ENCODE data around the gene ULK3. TPM values are rescaled to one million over a fixed set of nuclear protein-coding genes. Genes with fewer than 3 reads are reported as not detected.

ULK3 gene
- total and polyA plus RNA-seq, 2 experiments from 2014 or later, result 40.4 to 45.7 TPM

DNA sequence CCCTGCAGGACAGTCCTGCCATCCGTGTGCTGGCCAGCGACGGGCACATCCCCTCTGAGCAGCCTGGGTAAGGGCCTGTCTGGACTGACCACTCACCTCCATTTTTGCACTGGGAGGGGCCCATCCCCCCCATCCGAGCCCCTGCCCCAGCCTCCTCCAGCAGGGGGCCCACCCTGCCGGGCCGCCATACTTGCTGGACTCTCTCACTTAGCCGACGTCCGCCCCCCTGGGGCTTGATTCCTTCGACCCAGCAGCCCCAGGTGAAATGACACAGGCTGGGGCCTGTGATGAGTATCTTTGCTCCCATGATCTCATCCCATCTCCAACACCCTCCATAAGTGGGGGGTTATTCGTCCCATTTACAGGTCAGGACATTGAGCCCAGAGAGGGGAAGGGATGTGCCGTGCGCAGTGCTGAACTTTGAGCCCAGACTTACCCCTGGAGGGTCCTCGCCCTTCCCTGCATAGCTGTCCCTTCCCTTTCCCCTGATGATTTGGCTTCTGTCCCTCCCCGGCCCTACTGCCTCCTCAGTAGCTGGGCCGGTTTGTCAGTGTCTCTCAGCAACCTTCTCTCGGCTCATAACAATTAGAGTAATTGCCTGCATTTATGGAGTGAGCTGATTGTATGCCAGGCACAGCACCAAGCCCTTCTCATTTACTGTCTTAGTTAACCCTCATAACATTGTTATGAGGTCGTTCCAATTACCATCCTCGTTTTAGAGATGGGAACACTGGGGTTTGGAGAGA is 26.2 kb downstream of the ULK3 start:
- H3K79me2 ChIP-seq, result no peaks in the 10 kb centered on the region
- no peaks in the 10 kb centered on the region for H3K4me1 ChIP-seq (ENCODE audit: insufficient read depth)
- no peak for DNase-seq (ENCODE audit: low spot score)
- no peak overlapping the region for H3K27ac ChIP-seq
- no peak overlapping the region for H3K4me2 ChIP-seq
- no peaks in the 10 kb centered on the region for H3K27me3 ChIP-seq
- no peak overlapping the region for H2AFZ ChIP-seq
- no peaks in the 10 kb centered on the region for H4K20me1 ChIP-seq (ENCODE audit: insufficient read depth, poor library complexity, severe bottlenecking)
- H3K4me3 ChIP-seq, result no peak overlapping the region
- 59% methylated on average over 18 of the region's 19 CpGs for WGBS (ENCODE audit: low lambda C conversion rate, missing lambda C conversion rate)
- no peaks in the 10 kb centered on the region for H3K9me3 ChIP-seq (ENCODE audit: low read depth)
- no peak for TF ChIP-seq EZH2phosphoT487 (IDR thresholded peaks at IDR 0.05; ENCODE audit: low read depth, severe bottlenecking, unreplicated experiment)
- TF ChIP-seq EZH2 (IDR thresholded peaks at IDR 0.05; ENCODE audit: borderline replicate concordance), result no peak
- TF ChIP-seq, protein P1, sequence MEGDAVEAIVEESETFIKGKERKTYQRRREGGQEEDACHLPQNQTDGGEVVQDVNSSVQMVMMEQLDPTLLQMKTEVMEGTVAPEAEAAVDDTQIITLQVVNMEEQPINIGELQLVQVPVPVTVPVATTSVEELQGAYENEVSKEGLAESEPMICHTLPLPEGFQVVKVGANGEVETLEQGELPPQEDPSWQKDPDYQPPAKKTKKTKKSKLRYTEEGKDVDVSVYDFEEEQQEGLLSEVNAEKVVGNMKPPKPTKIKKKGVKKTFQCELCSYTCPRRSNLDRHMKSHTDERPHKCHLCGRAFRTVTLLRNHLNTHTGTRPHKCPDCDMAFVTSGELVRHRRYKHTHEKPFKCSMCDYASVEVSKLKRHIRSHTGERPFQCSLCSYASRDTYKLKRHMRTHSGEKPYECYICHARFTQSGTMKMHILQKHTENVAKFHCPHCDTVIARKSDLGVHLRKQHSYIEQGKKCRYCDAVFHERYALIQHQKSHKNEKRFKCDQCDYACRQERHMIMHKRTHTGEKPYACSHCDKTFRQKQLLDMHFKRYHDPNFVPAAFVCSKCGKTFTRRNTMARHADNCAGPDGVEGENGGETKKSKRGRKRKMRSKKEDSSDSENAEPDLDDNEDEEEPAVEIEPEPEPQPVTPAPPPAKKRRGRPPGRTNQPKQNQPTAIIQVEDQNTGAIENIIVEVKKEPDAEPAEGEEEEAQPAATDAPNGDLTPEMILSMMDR (IDR thresholded peaks at IDR 0.05; ENCODE audit: poor library complexity), result no peak
- no peaks in the 10 kb centered on the region for H3K9me2 ChIP-seq (replicated peaks; ENCODE audit: insufficient read depth)
- no peaks in the 10 kb centered on the region for H3K36me3 ChIP-seq (replicated peaks; ENCODE audit: insufficient read depth, low read depth)

DNA sequence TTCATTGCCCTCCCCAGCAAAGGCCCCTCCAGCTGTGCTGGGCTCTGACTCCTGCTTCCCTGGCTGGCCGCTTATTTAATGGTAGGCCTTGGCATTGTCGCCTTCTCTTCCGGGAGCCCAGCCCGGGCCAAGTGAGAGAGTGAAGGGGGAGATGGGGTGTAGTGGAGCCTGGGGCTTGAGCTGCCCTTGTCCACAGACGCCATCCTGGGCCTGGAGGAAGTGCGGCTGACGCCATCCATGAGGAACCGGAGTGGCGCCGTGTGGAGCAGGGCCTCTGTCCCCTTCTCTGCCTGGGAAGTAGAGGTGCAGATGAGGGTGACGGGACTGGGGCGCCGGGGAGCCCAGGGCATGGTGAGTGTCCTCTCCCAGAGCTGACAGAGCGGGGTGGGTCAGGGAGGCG is 27.0 kb downstream of the ULK3 start:
- Histone ChIP-seq H3K9me2 (replicated peaks; ENCODE audit: insufficient read depth) (no peaks in the 10 kb centered on the region), H3K79me2 (no peaks in the 10 kb centered on the region), H3K4me3 (no peak overlapping the region), H2AFZ (no peak overlapping the region), H4K20me1 (ENCODE audit: insufficient read depth, poor library complexity, severe bottlenecking) (no peaks in the 10 kb centered on the region), H3K36me3 (replicated peaks; ENCODE audit: insufficient read depth, low read depth) (no peaks in the 10 kb centered on the region), H3K4me1 (ENCODE audit: insufficient read depth) (no peaks in the 10 kb centered on the region), H3K27ac (no peak overlapping the region), H3K4me2 (no peak overlapping the region), H3K9me3 (ENCODE audit: low read depth) (no peaks in the 10 kb centered on the region), H3K27me3 (no peaks in the 10 kb centered on the region)
- WGBS (ENCODE audit: low lambda C conversion rate, missing lambda C conversion rate), result 95% methylated on average over 10 of the region's 15 CpGs
- TF ChIP-seq EZH2 (IDR thresholded peaks at IDR 0.05; ENCODE audit: borderline replicate concordance), result no peak
- TF ChIP-seq, protein P1 (IDR thresholded peaks at IDR 0.05; ENCODE audit: poor library complexity), result no peak
- no peak for TF ChIP-seq EZH2phosphoT487 (IDR thresholded peaks at IDR 0.05; ENCODE audit: low read depth, severe bottlenecking, unreplicated experiment)
- no peak for DNase-seq (ENCODE audit: low spot score)

DNA sequence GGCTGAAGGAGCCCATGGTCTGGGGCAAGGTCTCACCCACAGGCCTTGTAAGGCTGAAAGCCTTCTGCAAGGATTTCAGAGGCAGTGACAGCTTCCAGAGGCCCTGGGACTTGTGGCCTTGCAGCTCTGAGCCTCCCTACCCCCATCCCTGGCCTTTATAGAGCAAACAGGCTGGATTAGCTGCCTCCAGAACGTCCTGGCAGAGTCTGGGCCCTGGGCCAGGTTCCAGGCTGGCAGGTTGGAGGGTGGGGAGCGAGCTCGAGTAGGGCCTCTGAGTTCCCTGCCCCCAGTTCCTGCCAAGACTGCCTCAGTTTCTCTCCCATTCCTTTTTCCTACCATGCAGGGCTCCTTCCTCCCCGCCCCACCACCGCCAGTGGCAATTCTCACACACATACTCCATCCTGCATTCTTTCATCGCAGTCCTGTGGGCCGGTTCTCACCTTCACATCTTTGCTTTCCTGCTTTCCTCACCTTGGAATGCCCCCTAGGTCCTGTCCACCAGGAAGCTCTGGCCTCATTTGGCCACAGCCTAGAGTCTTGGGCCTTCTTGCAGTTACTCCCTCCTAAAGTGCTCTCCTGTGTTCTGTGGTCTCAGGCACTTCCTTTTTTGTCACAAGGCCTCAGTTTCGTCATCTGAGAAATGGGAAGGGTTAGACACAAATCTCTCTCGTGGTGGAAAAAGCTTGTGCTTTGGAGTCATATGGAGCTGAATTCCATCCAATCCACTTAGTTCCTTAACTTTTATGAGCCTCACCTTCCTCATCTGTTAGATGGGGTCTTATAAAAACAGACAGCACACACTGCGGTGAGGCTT is 27.6 kb downstream of the ULK3 start:
- H3K4me1 ChIP-seq (ENCODE audit: insufficient read depth), result no peaks in the 10 kb centered on the region
- no peaks in the 10 kb centered on the region for H3K79me2 ChIP-seq
- no peaks in the 10 kb centered on the region for H3K9me3 ChIP-seq (ENCODE audit: low read depth)
- H3K9me2 ChIP-seq (replicated peaks; ENCODE audit: insufficient read depth), result no peaks in the 10 kb centered on the region
- no peak overlapping the region for H3K4me2 ChIP-seq
- H3K27ac ChIP-seq, result no peak overlapping the region
- 90% methylated on average over 8 of the region's 10 CpGs for WGBS (ENCODE audit: low lambda C conversion rate, missing lambda C conversion rate)
- no peaks in the 10 kb centered on the region for H3K36me3 ChIP-seq (replicated peaks; ENCODE audit: insufficient read depth, low read depth)
- no peak for DNase-seq (ENCODE audit: low spot score)
- TF ChIP-seq, protein P1 (IDR thresholded peaks at IDR 0.05; ENCODE audit: poor library complexity), result no peak
- TF ChIP-seq EZH2 (IDR thresholded peaks at IDR 0.05; ENCODE audit: borderline replicate concordance) (no peak), EZH2phosphoT487 (IDR thresholded peaks at IDR 0.05; ENCODE audit: low read depth, severe bottlenecking, unreplicated experiment) (no peak)
- no peaks in the 10 kb centered on the region for H4K20me1 ChIP-seq (ENCODE audit: insufficient read depth, poor library complexity, severe bottlenecking)
- no peaks in the 10 kb centered on the region for H3K27me3 ChIP-seq
- no peak overlapping the region for H2AFZ ChIP-seq
- no peak overlapping the region for H3K4me3 ChIP-seq

Data from hepatocyte (in vitro differentiated cells).